ENCODE measurements around the gene OBSL1. TPM values are rescaled to one million over a fixed set of nuclear protein-coding genes. Genes with fewer than 3 reads are reported as not detected.

OBSL1 gene
- total and polyA plus RNA-seq, 2 of the 4 experiments (the other 2 are of a cell fraction), result 21.5 to 51.2 TPM

DNA sequence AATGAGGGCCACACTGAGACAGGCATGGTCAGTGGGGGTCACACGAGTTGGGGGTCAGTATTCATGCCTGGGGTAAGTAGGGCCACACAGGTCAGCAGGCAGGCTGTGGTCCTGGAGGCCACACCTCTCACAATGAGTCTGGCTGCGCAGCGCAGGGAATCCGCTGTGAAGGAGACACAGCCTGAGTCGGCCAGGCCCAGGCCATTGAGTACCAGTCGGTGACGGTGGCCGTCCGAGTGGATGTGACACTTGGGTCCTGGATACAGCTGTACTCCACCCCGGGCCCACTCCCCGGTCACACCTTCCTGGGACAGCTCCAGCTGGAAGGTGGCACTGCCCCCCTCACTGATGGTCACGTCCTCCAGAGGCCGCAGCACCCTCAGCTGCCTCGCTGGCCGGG, 17.0 kb downstream of the OBSL1 start:
- H3K4me1 ChIP-seq (ENCODE audit: control insufficient read depth, insufficient read depth, low read length), result peaks cover 8% of the 10 kb centered on the region; the same call in 1 of the 2 replicates
- H3K27me3 ChIP-seq (ENCODE audit: control insufficient read depth, insufficient read depth, low read length), result no peaks in the 10 kb centered on the region
- ATAC-seq (ENCODE audit: low read depth) (no peak), DNase-seq (no peak)
- in situ Hi-C loops (cut with MboI; ENCODE audit: low sequenced_read_pairs), result no loop called here
- no peak overlapping the region for H2BK5ac ChIP-seq (ENCODE audit: low read depth, low read length, poor library complexity, severe bottlenecking)
- no peaks in the 10 kb centered on the region; the same call in 1 of the 2 replicates for H4K20me1 ChIP-seq (ENCODE audit: insufficient read depth, low read length)
- no peak overlapping the region for H3K14ac ChIP-seq (replicated peaks; ENCODE audit: low read depth, low read length)
- intact Hi-C loops (cut with micrococcal nuclease), result no loop called here
- H3K4ac ChIP-seq (ENCODE audit: low read depth, low read length), result no peak overlapping the region
- no peaks in the 10 kb centered on the region for H3K9me3 ChIP-seq (ENCODE audit: control insufficient read depth, insufficient read depth, low read length)
- no peak overlapping the region for H2BK20ac ChIP-seq (ENCODE audit: low read depth, low read length)
- CTCF ChIA-PET, result no interaction called here
- H2AK5ac ChIP-seq (ENCODE audit: low read depth, low read length), result no peak overlapping the region
- no peak overlapping the region for H3K56ac ChIP-seq (ENCODE audit: extremely low read depth, insufficient read depth, low read length)
- dilution Hi-C loops (cut with HindIII; ENCODE audit: low sequenced_read_pairs, unreplicated experiment), result no loop called here
- no peak overlapping the region for H4K5ac ChIP-seq (ENCODE audit: low read depth, low read length)
- H4K91ac ChIP-seq (ENCODE audit: insufficient read depth, low read depth, low read length), result no peak overlapping the region
- no peak overlapping the region for H3K9ac ChIP-seq (ENCODE audit: low read depth, low read length)
- no peak overlapping the region for H2BK15ac ChIP-seq (ENCODE audit: low read depth, low read length)
- H3K18ac ChIP-seq (ENCODE audit: low read depth, low read length), result no peak overlapping the region
- no peak for TF ChIP-seq MAZ (IDR thresholded peaks at IDR 0.05; ENCODE audit: borderline replicate concordance, low read depth, low read length)
- no peak for TF ChIP-seq MAFK (IDR thresholded peaks at IDR 0.05; ENCODE audit: low read depth, low read length)
- TF ChIP-seq ELK1 (IDR thresholded peaks at IDR 0.05; ENCODE audit: borderline replicate concordance, low read depth, low read length), result no peak
- TF ChIP-seq RFX5 (IDR thresholded peaks at IDR 0.05; ENCODE audit: low read depth, low read length), result no peak
- TF ChIP-seq RAD21 (IDR thresholded peaks at IDR 0.05; ENCODE audit: low read length), result no peak
- TF ChIP-seq NFE2L2 (IDR thresholded peaks at IDR 0.05; ENCODE audit: low read depth, low read length), result no peak
- no peak for TF ChIP-seq BHLHE40 (IDR thresholded peaks at IDR 0.05; ENCODE audit: low read depth, low read length)
- TF ChIP-seq CHD1 (IDR thresholded peaks at IDR 0.05; ENCODE audit: low read depth, low read length), result no peak
- no peak for TF ChIP-seq POLR2A (IDR thresholded peaks at IDR 0.05; ENCODE audit: low read depth, low read length)
- TF ChIP-seq CEBPB (IDR thresholded peaks at IDR 0.05; ENCODE audit: low read depth, low read length), result no peak
- no peak for TF ChIP-seq MXI1 (IDR thresholded peaks at IDR 0.05; ENCODE audit: borderline replicate concordance, low read depth, low read length)
- no peak for TF ChIP-seq SMC3 (IDR thresholded peaks at IDR 0.05; ENCODE audit: low read depth, low read length)
- no peak for TF ChIP-seq FOS (IDR thresholded peaks at IDR 0.05; ENCODE audit: low read depth, low read length)
- TF ChIP-seq, protein P1, sequence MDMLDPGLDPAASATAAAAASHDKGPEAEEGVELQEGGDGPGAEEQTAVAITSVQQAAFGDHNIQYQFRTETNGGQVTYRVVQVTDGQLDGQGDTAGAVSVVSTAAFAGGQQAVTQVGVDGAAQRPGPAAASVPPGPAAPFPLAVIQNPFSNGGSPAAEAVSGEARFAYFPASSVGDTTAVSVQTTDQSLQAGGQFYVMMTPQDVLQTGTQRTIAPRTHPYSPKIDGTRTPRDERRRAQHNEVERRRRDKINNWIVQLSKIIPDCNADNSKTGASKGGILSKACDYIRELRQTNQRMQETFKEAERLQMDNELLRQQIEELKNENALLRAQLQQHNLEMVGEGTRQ (IDR thresholded peaks at IDR 0.05; ENCODE audit: low read depth, low read length), result no peak
- H3K23ac ChIP-seq (ENCODE audit: low read depth, low read length), result no peak overlapping the region
- H3K4me3 ChIP-seq (ENCODE audit: insufficient read depth, low read depth, low read length), result no peak overlapping the region
- no peak overlapping the region for H4K8ac ChIP-seq (ENCODE audit: low read depth in 2 of 2, low read length in 2 of 2)
- BruUV-seq (replicated peaks), result no TSS peak
- no peak overlapping the region for H3K4me2 ChIP-seq (ENCODE audit: low read depth, low read length)
- no peak overlapping the region for H2BK120ac ChIP-seq (ENCODE audit: low read depth, low read length)
- 100% methylated on average over 6 of the region's 15 CpGs; no CpG with 5 or more reads in 1 of the 2 experiments for WGBS, 2 experiments (ENCODE audit: extremely low coverage in 2 of 2, insufficient read length in 1 of 2)
- H3K9me1 ChIP-seq (ENCODE audit: insufficient read depth, low read length), result no peaks in the 10 kb centered on the region
- no peak overlapping the region for H2AFZ ChIP-seq (replicated peaks; ENCODE audit: low read length, poor library complexity)
- H3K27ac ChIP-seq (ENCODE audit: insufficient read depth, low read length), result no peak overlapping the region
- no peaks in the 10 kb centered on the region for H3K36me3 ChIP-seq (ENCODE audit: control insufficient read depth, insufficient read depth, low read length)
- H2AK9ac ChIP-seq (replicated peaks; ENCODE audit: low read depth, low read length, poor library complexity), result no peak overlapping the region
- H3K79me1 ChIP-seq (ENCODE audit: low read depth in 1 of 2, low read length in 2 of 2), result no peaks in the 10 kb centered on the region
- POLR2A ChIA-PET (ENCODE audit: unreplicated experiment), result no interaction called here
